M059J (cell line): ENCODE results near the gene FGFBP1. TPM values are rescaled to one million over a fixed set of nuclear protein-coding genes. Genes with fewer than 3 reads are reported as not detected.
"Not testable (repeated sequence)": the region's sequence is repeated elsewhere in the genome, so short reads cannot be mapped to it uniquely, and the experiment has no call there.

Experiments
- DNase-seq: peaks from one replicate; pipeline ENCODE4 v3.0.0-alpha.2; 2012; ENCODE audit warnings: low read depth
- total RNA-seq: library from RNA; depleted of rRNA; stranded (reverse); fragments of >200 nt; shearing (Covaris generic); gene quantifications from 2 replicates; pipeline ENCODE4 v1.2.3, GENCODE V29; 2014

Gene FGFBP1
- total RNA-seq, 1 experiment from 2014 or later, result 0.49 TPM

DNA sequence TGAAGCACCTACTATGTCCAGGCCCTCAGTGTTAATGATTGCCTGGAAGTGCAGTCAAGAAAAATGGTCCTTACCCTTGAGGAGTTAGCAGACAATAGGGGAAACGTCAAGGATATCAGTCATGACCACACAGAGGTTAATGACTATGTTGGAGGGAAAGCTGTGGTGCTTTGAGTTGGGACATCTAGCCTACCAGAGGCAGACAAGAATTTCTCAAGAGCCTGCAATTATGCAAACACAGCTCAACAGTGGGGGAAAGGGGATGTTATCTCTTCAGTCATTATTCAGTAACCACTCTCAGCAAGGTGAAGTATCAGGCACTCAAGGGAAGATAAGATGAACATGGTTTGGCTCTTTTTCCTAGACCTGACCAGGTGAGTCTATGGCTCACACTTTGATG, 7.0 kb upstream of the FGFBP1 start:
- no peak for DNase-seq

DNA sequence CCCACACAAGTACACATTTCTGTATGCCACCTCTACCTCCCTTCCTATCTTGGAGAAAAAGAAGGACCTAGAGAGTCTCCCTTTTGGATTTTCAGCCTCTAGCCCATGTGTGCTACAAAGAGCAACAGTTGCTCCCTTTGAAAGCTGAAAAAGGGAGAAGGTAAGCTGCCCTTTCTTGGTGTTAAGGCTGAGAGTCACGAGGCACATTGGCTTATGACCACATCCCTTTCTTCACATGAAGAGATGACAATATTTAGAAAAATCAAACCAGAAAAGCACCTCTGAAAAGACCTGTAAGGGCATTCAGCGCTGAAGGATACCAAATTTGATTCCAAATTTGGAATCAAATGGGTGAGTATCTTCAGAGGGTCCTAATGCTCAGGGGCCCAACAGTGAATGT, 6.4 kb upstream of the FGFBP1 start:
- no peak for DNase-seq

DNA sequence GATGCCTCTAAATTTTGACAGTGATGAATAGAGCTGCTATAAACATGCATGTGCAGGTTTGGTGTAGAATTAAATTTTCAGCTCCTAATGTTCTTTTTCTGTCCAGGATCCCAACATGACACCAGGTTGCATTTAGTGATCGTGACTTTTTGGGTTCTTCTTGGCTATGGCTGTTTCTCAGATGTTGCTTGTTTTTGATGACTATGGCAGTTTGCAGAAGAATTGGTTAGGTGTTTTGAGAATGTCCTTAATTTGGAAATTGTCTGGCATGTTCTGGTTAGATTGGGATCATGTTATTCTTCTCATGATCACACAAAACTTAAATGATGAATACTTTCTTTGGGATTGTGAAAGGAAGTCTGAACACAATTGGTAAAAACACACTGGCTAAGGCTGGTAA, 3.7 kb upstream of the FGFBP1 start:
- no peak for DNase-seq

DNA sequence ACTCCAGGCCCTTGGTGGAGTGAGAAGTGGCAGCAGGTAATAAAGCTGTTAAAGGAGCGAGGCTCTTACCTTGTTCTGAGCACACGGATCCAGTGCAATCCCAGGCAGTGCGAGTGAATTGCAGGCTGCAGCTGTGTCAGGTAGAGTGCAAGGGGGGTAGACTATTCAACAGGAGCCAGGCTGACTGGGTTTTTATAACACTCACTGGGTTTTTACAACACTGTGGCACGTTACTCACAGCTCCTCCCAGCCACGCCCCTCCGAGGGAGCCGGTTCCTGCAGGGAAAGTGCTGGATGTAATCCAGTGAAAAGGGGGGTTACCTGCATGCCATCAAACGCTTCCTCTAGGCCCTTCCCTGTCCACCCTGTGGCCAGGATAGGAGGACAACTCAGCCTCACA, 358 bp downstream of the FGFBP1 start:
- peak; percentile 52 for DNase-seq

DNA sequence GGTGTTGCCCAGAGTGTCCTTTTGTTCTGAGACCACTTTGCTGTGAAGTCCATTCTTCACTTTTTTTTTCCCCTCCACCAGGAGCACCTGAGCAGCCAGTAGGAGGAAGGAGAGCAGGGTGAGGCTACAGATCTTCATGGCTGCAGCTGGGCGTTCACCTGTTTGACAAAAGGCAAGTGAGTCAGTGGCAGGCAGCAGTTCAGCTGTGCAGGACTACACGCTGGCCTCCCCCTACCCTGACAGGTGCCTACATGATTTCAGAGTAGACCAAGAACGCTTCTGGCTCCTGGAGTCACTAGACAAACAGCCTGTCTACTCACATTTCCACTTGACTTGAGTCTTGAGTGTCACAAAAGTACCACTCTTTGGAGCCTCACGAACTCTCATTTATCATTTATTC, 2.0 kb downstream of the FGFBP1 start:
- DNase-seq, result no peak

DNA sequence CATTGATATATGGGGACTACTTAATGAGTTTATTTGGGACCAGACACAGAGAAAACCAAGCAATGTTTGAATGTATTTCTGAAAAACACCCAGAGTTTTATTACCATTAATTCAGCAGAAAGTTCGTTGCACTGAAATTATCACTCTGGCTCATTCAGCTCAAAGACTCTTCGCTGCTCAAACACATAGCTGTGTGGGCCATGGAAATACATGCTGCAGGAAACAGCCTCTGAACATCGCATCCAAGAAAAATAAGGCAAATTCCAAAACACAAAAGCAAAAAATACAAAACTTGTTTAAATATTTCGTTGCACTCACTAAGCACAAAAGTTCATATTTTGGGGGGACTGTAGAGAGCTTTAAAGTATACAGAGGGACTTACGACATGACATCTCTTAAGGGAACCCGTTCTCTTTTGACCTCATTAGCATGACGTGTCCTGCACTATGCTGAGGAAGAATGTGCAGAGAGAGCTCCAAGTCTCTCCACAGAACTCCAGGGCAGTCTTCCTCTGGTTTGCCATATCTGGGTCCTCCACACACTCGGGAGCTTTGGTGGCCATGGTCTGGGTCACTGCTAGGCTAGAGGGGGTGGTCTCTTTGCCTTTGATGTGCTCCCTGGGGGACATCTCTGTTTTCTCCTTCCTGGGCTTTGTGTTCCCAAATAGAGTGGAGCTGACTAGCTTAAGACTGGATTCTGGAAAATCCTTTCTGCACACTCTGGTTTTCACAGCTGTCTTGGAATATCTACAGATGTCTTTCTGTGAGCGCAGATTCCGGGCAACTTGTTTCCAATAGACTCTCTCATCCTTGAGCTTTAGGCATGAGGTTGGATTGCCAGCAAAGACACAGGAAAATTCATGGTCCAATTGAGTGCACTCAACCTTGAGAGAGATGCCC, 2.8 kb downstream of the FGFBP1 start:
- DNase-seq, result no peak

DNA sequence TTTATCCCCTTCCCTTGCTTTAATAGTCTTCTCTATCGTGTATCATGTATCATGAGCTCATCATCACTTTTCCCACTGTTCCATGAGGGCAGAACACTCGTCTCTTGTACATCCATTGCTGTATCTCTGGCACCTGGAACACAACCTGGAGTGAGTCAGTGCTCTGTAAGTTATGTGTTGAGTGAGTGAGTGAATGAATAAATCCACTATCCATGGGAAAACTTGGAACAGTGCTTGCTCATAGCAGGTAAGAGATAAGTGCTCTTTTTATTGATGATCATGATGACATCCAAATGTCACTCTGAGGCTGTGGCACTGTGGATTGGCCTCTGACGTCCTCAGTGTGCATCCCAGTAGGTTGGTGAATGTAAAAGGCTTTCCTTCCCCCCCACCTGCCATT, 4.3 kb downstream of the FGFBP1 start:
- DNase-seq, result no peak

DNA sequence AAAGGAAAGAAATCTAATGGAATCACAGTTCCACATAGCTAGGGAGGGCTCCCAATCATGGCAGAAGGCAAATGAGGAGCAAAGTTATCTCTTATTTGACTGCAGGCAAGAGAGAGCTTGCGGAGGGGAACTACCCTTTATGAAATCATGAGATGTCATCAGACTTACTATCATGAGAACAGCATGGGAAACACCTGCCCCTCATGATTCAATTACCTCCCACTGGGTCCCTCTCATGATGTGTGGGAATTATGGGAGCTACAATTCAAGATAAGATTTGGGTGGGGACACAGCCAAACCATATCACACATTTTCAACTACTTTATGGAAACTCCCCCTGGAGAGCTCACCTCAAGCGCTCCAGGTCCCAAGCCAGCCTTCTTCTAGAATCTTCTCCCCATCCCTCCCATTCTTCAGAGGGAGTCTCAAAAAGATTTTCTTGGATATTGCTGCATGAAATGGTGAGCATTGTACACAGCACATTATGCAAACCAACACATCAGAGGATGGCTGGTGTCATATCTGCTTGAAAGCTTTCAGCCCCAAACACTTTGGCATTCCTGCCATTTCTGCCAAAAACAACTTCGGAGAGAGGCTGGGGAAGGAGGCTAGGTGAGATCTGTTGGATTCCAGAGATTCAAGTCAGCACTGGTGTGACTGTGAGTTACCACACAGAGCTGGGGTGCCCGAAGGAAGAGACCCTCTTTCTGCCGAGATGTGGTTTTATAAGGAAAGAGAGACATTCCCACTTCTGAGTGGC, 6.9 kb downstream of the FGFBP1 start:
- DNase-seq, result no peak

DNA sequence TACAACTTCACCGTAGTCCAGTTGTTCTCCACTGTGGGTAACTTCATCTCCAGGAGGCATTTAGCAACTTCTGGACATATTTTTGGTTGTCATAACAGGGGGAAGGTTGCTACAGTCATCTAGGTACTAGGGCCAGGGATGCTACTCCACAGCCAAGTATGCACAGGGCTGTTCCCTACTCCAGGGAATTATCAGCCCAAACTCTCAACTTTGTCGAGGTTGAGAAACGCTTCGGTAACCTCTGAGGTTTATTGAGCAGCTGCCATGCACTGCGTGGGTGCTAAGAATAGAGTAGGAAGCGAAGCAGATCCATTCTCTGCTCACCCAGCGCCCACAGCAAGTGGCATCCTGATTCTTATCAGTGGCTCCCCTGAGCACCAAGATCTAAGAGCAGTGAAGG, 8.2 kb downstream of the FGFBP1 start:
- no peak for DNase-seq

DNA sequence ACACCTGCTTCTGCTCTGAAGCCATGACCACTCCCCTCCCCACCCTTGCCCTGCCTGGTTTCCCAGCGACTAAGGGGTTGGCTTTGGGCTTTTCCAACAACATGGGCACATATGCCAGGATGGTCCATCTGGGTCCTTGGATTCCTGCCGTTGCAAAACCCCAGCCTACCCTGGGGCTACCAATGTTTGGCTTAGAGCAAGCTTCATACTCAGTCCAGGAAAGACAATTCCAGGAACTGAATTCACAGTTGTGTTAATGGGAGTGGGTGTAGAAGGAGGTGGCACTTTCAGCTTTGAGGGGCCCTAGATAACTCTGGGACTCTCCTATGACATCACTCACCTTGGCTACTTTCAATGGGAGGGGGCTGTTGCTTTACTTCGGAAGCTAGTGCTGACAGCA, 9.0 kb downstream of the FGFBP1 start:
- DNase-seq, result no peak

DNA sequence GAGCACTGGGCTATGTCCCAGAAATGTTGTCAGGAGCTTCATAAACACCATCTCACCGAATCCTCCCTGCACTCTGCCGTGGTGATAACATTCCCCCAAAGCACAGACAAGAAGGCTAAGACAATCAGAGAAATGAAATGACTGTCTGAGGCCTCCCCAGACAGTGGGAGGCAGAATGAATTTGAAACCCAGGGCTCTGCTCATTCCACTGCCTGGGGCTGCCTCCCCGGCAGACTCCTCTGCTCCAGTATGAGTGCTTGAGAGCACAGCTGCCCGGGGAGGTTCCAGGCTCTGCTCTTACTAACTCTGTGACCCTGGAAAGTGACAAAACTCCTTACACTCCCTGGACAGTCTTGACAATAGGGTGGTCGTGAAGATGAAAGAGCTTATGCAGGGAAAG, 9.7 kb downstream of the FGFBP1 start:
- DNase-seq, result no peak

DNA sequence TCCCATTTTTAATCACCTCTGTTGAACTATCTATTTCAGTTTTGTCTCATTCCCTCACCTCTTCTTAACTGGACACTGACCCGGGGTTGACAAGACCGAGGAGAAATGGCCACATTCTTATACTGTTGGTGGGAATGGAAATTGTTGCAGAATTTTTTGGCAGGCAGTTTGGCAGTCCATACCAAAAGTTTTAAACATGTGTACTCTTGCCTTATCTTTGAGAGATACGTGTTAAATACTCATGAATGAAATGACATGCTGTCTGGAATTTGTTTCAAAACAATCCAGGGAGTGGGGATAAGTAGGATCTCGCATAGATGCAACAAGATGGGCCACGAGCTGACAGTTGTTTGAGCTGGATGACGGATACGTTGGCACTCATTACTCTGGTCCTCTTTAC, 12.1 kb downstream of the FGFBP1 start:
- DNase-seq, result no peak

DNA sequence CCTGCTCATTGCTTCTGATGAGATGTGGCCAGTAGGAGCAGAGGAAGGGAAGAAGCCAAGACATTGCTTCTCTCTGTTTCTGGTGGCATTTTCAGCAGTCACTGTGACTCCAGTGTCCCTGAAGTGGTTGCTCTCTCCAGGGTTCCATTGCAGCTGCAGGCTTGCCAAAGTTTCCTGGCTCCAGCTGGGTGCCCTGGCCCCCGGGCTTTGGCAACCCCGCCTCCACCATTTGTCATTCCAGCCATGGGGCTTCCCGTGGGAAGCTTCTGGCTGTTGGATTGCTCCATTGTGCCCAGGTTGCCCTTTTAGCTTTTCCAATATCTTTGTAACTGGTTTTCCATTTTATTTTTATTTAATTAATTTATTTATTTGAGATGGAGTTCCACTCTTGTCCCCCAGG, 12.7 kb downstream of the FGFBP1 start:
- no peak for DNase-seq

DNA sequence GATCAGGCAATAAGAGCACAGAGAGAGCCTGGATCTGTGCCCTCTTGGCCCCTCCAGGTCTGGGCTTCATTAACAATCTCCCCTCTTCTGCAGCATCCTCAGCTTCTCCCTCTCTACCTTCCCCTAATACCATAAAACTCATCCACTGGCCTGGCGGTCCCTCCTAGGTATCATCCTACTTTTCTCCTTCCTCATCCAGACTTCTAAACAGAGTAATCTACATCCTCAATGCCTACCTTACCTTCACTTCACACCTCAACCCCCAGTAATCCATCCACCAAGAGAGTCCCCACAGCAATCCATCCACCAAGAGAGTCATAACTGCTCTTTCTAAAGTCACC, 17.0 kb downstream of the FGFBP1 start:
- no peak for DNase-seq

DNA sequence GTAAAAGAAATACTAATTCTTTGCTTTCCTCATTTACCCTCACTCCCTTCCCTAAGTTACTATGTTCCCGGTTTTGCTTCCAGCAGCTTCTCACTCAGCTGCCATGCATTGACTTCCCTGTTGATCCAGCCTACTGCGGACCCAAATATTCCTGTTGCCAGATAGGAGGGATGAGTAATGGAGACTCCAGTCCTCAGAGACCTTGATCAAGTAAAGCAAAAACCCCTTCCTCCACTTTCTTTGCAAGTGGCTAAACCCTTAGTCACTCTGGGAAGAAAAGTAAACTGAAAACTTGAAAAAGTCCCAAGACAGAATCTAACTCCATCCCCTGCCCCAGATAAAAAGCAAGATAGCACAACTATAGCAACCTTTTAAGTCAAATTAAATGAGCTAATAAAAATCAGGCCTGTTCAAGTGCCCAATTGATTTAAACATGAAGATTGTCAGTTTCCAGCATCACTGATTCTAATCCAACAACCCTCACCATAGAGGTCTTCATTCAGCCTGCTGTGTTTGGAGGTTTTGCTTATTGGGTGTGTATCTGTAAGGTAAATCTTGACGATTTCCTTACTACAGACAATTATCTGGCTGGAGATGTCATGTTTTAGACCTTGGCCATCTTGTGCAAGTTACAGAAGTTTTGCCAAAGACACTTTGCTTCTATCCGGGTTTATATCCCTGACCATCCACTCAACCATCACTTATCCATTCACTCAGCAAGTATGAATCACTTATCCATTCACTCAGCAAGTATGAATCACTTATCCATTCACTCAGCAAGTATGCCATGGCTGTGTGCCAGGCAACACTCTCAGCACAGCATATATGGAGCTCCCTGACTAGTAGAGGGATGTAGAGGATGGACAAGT, 17.6 kb downstream of the FGFBP1 start:
- DNase-seq, result peak; percentile 98

DNA sequence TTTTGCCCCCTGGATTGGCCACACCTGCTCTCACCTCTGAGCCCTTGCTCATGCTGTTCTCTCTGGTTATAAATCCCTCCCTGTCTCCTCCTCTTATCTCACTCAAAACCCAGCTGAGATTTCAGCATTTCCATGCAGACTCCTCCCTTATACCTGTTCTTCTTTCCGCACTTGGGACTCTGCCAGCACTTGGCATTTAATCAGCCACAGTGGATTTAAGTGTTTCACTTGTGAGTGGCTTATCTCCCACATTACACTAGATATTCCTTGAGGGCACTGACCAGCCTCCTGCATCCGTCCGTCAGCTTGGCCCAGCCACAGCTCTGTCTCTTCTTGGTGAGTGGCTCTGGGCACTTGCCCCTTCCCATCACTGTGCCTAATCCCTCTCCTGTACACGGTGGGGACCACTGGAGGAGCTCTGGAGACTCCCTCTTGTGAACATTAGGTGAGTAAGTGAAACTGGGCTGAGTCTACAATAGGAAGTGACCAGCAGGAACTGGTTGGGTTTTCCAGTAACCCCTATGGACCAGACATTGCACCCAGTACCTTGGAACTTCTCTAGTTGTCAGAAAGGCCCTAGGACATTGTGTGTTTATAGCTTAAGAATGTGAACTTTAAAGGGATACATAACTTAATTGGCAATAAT, 19.9 kb downstream of the FGFBP1 start:
- DNase-seq, result no peak

DNA sequence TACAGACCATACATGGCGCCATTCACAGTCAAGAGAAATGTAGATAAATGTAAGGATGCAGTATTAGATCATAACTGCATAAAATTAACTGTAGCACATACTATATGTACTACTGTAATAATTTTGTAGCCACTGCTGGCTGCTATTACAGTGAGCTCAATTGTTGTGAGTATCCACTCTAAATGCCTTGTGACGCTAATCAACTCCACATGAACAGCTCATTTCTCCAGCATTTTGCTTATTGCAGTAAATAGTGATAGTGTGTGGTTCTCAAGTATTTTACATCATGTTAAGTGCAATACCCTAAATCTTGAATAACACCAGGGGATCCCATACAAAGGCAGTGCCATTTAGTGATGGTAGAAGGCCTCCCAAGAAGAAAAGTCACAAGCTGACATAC, 21.2 kb downstream of the FGFBP1 start:
- no peak for DNase-seq

DNA sequence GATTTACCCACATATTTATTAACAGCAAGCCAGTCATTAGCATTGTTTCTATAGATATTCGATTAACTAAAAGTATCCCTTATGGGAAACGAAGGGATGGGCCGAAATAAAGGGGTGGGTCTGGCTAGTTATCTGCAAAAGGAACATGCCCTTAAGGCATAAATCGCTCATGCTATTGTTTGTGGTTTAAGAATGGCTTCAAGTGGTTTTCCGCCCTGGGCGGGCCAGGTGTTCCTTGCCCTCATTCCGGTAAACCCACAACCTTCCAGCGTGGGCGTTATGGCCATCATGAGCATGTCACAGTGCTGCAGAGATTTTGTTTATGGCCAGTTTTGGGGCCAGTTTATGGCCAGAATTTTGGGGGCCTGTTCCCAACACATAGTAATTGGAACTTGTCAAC, 22.2 kb downstream of the FGFBP1 start:
- not testable (repeated sequence) for DNase-seq

DNA sequence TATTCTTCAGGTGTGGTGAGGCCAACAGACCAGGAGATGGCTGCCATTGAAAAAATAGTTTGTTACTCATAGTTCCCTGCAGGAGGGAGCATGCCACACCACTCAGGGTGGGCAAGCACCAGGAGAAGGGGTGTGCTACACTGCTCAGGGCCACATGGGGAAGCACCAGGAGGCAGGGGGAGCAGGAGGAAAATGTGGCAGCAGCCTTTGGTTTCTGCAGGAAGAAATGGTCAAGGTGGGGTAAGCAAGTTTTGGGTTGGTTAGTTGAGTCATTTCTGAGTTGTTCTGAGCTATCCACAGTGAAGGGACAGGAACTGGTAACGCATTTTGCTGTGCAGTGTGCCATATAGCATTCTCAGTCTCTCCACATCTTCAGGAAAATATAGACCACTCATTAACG, 23.8 kb downstream of the FGFBP1 start:
- no peak for DNase-seq

DNA sequence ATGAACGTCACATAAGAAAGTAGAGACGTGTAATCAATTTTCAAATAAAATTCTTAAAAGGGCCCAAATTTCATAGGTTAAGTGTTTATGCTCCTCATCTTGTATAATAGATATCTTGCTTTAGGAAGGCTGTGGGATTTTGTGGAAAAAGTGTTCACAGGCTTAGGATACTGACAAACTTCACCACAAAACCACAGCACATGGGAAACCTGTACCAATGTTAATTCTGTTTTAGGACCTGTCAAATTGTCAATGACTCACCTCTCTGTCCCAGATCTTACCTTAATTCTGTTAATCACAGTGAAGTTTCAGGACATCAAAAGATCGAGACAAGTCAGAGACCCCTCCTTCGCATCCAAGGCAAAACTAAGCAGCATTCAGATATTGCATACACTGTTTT, 24.2 kb downstream of the FGFBP1 start:
- peak; percentile 92 for DNase-seq

DNA sequence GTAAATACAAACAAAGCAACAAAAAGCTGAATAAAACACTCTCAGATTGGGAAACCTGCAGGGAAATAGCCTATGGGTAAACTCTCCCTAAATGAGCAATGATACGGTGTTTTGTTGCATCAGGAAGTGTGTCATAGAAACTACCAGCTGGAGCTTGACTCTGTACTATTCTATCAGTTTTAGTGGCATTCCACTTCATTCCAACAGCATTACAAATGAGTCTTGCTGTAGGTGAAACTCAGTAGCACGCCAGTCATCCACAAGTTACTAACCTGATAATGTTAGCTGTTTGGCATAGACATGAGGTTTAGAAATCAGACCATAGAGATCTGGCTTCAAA, 24.9 kb downstream of the FGFBP1 start:
- peak; percentile 98 for DNase-seq
